ENCODE results near the gene BPHL.

- TF ChIP-seq POLR2AphosphoS5 (IDR thresholded peaks at IDR 0.05; ENCODE audit: low read depth, low read length), result no peak
- TF ChIP-seq, protein P1, sequence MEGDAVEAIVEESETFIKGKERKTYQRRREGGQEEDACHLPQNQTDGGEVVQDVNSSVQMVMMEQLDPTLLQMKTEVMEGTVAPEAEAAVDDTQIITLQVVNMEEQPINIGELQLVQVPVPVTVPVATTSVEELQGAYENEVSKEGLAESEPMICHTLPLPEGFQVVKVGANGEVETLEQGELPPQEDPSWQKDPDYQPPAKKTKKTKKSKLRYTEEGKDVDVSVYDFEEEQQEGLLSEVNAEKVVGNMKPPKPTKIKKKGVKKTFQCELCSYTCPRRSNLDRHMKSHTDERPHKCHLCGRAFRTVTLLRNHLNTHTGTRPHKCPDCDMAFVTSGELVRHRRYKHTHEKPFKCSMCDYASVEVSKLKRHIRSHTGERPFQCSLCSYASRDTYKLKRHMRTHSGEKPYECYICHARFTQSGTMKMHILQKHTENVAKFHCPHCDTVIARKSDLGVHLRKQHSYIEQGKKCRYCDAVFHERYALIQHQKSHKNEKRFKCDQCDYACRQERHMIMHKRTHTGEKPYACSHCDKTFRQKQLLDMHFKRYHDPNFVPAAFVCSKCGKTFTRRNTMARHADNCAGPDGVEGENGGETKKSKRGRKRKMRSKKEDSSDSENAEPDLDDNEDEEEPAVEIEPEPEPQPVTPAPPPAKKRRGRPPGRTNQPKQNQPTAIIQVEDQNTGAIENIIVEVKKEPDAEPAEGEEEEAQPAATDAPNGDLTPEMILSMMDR (IDR thresholded peaks at IDR 0.05), result no peak
- TF ChIP-seq GABPA (IDR thresholded peaks at IDR 0.05; ENCODE audit: low read depth), result no peak
- TF ChIP-seq REST (IDR thresholded peaks at IDR 0.05; ENCODE audit: low read depth, low read length), result no peak
- no peak for TF ChIP-seq FOXM1 (IDR thresholded peaks at IDR 0.05; ENCODE audit: low read depth)
- TF ChIP-seq MXI1 (IDR thresholded peaks at IDR 0.05; ENCODE audit: low read depth, low read length), result no peak
- TF ChIP-seq, protein P2, sequence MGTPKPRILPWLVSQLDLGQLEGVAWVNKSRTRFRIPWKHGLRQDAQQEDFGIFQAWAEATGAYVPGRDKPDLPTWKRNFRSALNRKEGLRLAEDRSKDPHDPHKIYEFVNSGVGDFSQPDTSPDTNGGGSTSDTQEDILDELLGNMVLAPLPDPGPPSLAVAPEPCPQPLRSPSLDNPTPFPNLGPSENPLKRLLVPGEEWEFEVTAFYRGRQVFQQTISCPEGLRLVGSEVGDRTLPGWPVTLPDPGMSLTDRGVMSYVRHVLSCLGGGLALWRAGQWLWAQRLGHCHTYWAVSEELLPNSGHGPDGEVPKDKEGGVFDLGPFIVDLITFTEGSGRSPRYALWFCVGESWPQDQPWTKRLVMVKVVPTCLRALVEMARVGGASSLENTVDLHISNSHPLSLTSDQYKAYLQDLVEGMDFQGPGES (IDR thresholded peaks at IDR 0.05; ENCODE audit: low read depth, low read length), result no peak
- TF ChIP-seq RCOR1 (IDR thresholded peaks at IDR 0.05; ENCODE audit: low read length), result no peak
- no peak for TF ChIP-seq NRF1 (IDR thresholded peaks at IDR 0.05; ENCODE audit: low read depth, low read length)
- no peak for TF ChIP-seq TAF1 (IDR thresholded peaks at IDR 0.05; ENCODE audit: borderline replicate concordance, low read depth, low read length)
- no peak for TF ChIP-seq SMC3 (IDR thresholded peaks at IDR 0.05; ENCODE audit: low read depth, low read length)
- no peak for TF ChIP-seq EP300 (IDR thresholded peaks at IDR 0.05; ENCODE audit: borderline replicate concordance in 1 of 2, low read depth in 1 of 2, low read length in 1 of 2)
- no peak for TF ChIP-seq YY1 (IDR thresholded peaks at IDR 0.05; ENCODE audit: low read depth)
Observed at GRCh38 chr6:3073382-3073781, 45.1 kb upstream of the BPHL start.

All from SK-N-SH (cell line).